Measurements from ENCODE around the gene AADAT. TPM values are rescaled to one million over a fixed set of nuclear protein-coding genes. Genes with fewer than 3 reads are reported as not detected.
"Not testable (repeated sequence)": the region's sequence is repeated elsewhere in the genome, so short reads cannot be mapped to it uniquely, and the experiment has no call there.

Gene AADAT
- total and polyA plus RNA-seq, 4 donors = 3.8 to 16.1 (median 12.4) TPM

DNA sequence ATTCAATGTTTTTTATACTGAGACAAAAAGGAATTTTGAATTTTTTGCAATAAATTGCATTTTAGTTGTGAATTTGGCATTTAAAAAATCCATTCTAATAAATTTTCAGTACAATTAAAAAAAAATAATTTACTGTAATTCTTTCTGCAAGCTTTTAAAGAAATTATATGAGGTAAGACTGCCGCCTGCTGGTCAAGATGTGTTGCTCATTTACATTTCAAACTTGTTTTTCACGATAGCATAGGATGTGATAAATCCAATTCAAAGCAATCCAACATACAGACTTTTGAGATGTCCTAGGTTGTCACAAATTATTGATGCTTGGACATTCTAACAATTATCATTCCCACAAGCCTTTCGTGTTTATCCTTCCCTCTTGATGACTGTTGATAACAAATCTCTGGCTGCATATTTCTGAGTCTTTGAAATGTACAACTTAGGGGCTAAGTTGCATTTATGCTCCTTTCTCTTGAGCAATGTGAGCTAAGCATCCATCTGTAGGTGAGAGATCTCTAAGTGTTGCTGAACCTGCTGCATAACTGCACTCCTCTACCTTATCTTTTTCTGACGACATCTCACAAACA, 41.9 kb downstream of the AADAT start:
- TF ChIP-seq FOXA1 (IDR thresholded peaks at IDR 0.05) = no peak
- no peak for TF ChIP-seq MAX (IDR thresholded peaks at IDR 0.05)
- peak; percentile 88 for TF ChIP-seq RAD21 (IDR thresholded peaks at IDR 0.05)
- peak; percentile 77 for TF ChIP-seq CTCF (IDR thresholded peaks at IDR 0.05; ENCODE audit: low read depth, low read length, missing input control)
- Histone ChIP-seq H3K4me1 (ENCODE audit: control insufficient read depth in 4 of 4, insufficient read depth in 4 of 4, low read length in 3 of 4) (no peaks in the 10 kb centered on the region), H3K9me3 (ENCODE audit: control insufficient read depth in 4 of 4, low read length in 3 of 4) (no peaks in the 10 kb centered on the region), H3K4me3 (ENCODE audit: low read depth in 1 of 3, low read length in 3 of 3) (no peak overlapping the region), H3K27ac (ENCODE audit: low read depth in 1 of 2, low read length in 2 of 2) (no peak overlapping the region), H3K27me3 (ENCODE audit: control insufficient read depth in 4 of 4, insufficient read depth in 4 of 4, low read length in 3 of 4) (no peaks in the 10 kb centered on the region), H3K36me3 (ENCODE audit: control insufficient read depth in 4 of 4, insufficient read depth in 3 of 4, low read depth in 1 of 4, low read length in 3 of 4) (no peaks in the 10 kb centered on the region), H3K9ac (ENCODE audit: low read depth in 1 of 2, low read length in 2 of 2) (no peak overlapping the region)
- DNase-seq (ENCODE audit: low spot score) = peak; percentile 67
- WGBS = 13% methylated on average over 4 of the region's 4 CpGs

DNA sequence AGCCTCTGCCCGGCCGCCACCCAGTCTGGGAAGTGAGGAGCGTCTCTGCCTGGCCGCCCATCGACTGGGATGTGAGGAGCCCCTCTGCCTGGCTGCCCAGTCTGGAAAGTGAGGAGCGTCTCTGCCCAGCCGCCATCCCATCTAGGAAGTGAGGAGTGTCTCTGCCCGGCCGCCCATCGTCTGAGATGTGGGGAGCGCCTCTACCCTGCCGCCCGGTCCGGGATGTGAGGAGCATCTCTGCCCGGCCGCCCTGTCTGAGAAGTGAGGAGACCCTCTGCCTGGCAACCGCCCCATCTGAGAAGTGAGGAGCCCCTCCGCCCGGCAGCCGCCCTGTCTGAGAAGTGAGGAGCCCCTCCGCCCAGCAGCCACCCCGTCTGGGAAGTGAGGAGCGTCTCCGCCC, 43.6 kb downstream of the AADAT start:
- WGBS = 98% methylated on average over 17 of the region's 24 CpGs
- DNase-seq (ENCODE audit: low spot score); H3K4me3 ChIP-seq (ENCODE audit: low read depth in 1 of 3, low read length in 3 of 3); H3K9ac ChIP-seq (ENCODE audit: low read depth in 1 of 2, low read length in 2 of 2); H3K36me3 ChIP-seq (ENCODE audit: control insufficient read depth in 4 of 4, insufficient read depth in 3 of 4, low read depth in 1 of 4, low read length in 3 of 4); H3K27me3 ChIP-seq (ENCODE audit: control insufficient read depth in 4 of 4, insufficient read depth in 4 of 4, low read length in 3 of 4); H3K9me3 ChIP-seq (ENCODE audit: control insufficient read depth in 4 of 4, low read length in 3 of 4); H3K27ac ChIP-seq (ENCODE audit: low read depth in 1 of 2, low read length in 2 of 2); H3K4me1 ChIP-seq (ENCODE audit: control insufficient read depth in 4 of 4, insufficient read depth in 4 of 4, low read length in 3 of 4): not testable (repeated sequence)

GRCh38 chr4:170040031-170040680, 49.6 kb downstream of the AADAT start:
- Histone ChIP-seq H3K4me1 (ENCODE audit: control insufficient read depth in 4 of 4, insufficient read depth in 4 of 4, low read length in 3 of 4) (peaks cover 0 to 10% (median 4%) of the 10 kb centered on the region in 4 donors), H3K9ac (ENCODE audit: low read depth in 1 of 2, low read length in 2 of 2) (no peak overlapping the region), H3K36me3 (ENCODE audit: control insufficient read depth in 4 of 4, insufficient read depth in 3 of 4, low read depth in 1 of 4, low read length in 3 of 4) (no peaks in the 10 kb centered on the region), H3K4me3 (ENCODE audit: low read depth in 1 of 3, low read length in 3 of 3) (no peak overlapping the region), H3K27ac (ENCODE audit: low read depth in 1 of 2, low read length in 2 of 2) (no peak overlapping the region), H3K9me3 (ENCODE audit: control insufficient read depth in 4 of 4, low read length in 3 of 4) (no peaks in the 10 kb centered on the region), H3K27me3 (ENCODE audit: control insufficient read depth in 4 of 4, insufficient read depth in 4 of 4, low read length in 3 of 4) (no peaks in the 10 kb centered on the region)
- 91% methylated on average over 12 of the region's 12 CpGs for WGBS
- no peak for DNase-seq (ENCODE audit: low spot score)
- TF ChIP-seq HNF4G (IDR thresholded peaks at IDR 0.05) (no peak), JUND (IDR thresholded peaks at IDR 0.05) (no peak), NR2F2 (IDR thresholded peaks at IDR 0.05) (no peak), EGR1 (IDR thresholded peaks at IDR 0.05; ENCODE audit: low read depth in 2 of 2) (no peak), REST (IDR thresholded peaks at IDR 0.05) (no peak), MAX (IDR thresholded peaks at IDR 0.05) (no peak), FOXA1 (IDR thresholded peaks at IDR 0.05) (no peak), TAF1 (conservative IDR thresholded peaks at IDR 0.05) (no peak), GABPA (IDR thresholded peaks at IDR 0.05 in 1 of 2, conservative IDR thresholded peaks at IDR 0.05 in 1 of 2) (no peak), HNF4A (conservative IDR thresholded peaks at IDR 0.05) (no peak), RXRA (IDR thresholded peaks at IDR 0.05) (no peak), SP1 (IDR thresholded peaks at IDR 0.05) (no peak), RAD21 (IDR thresholded peaks at IDR 0.05) (no peak), ATF3 (IDR thresholded peaks at IDR 0.05) (no peak), FOXA2 (IDR thresholded peaks at IDR 0.05) (no peak), YY1 (IDR thresholded peaks at IDR 0.05) (no peak)
- TF ChIP-seq, protein P1, sequence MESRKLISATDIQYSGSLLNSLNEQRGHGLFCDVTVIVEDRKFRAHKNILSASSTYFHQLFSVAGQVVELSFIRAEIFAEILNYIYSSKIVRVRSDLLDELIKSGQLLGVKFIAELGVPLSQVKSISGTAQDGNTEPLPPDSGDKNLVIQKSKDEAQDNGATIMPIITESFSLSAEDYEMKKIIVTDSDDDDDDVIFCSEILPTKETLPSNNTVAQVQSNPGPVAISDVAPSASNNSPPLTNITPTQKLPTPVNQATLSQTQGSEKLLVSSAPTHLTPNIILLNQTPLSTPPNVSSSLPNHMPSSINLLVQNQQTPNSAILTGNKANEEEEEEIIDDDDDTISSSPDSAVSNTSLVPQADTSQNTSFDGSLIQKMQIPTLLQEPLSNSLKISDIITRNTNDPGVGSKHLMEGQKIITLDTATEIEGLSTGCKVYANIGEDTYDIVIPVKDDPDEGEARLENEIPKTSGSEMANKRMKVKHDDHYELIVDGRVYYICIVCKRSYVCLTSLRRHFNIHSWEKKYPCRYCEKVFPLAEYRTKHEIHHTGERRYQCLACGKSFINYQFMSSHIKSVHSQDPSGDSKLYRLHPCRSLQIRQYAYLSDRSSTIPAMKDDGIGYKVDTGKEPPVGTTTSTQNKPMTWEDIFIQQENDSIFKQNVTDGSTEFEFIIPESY (IDR thresholded peaks at IDR 0.05) = no peak

All from liver (tissue), 9 donors.